Naive thymus-derived CD8-positive, alpha-beta T cell (primary cell): Measurements from ENCODE around the gene SALL3. TPM values are rescaled to one million over a fixed set of nuclear protein-coding genes. Genes with fewer than 3 reads are reported as not detected.

Experiments used
- ATAC-seq, 2 donors: fragments of 150-1000 bp; cut with Tn5 transposase in 1 of 2; sonication (Bioruptor Pico), chemical (Tn5 transposase) in 1 of 2; 1 replicate in 1 of 2; 2 replicates in 1 of 2; pipeline ENCODE4 v1.10.0; 2021; ENCODE audit warnings: mild to moderate bottlenecking in 2 of 2, moderate library complexity in 2 of 2
- POLR2A ChIA-PET: fragments of 350-600 bp; sonication (Branson Sonifier 250); formaldehyde crosslinking; loops from one replicate; lab custom pipeline; 2021; ENCODE audit warnings: antibody characterized with exemption; lab: Charles Lee
- DNase-seq, 10 donors: peaks; one replicate each; pipeline versions ENCODE4 v3.0.0 to v3.0.0-alpha.2; 2020 to 2022
- H3K27ac Mint-ChIP-seq, 10 donors: one replicate each; pipeline ENCODE4 v1.8.0; 2020 to 2022; ENCODE audit warnings: mild to moderate bottlenecking in 10 of 10, mixed read lengths in 10 of 10, moderate library complexity in 4 of 10, inconsistent platforms in 1 of 10
- H3K27me3 Mint-ChIP-seq, 5 donors: one replicate each; pipeline ENCODE4 v1.8.0; 2021 to 2022; ENCODE audit warnings: mixed read lengths in 5 of 5
- H3K36me3 Mint-ChIP-seq, 3 donors: one replicate each; pipeline ENCODE4 v1.8.0; 2020 to 2022; ENCODE audit warnings: mixed read lengths in 3 of 3, mild to moderate bottlenecking in 2 of 3, inconsistent platforms in 1 of 3
- H3K4me1 Mint-ChIP-seq, 4 donors: one replicate each; pipeline ENCODE4 v1.8.0; 2021 to 2022; ENCODE audit warnings: mixed read lengths in 4 of 4
- H3K4me3 Mint-ChIP-seq, 10 donors: one replicate each; pipeline ENCODE4 v1.8.0; 2020 to 2022; ENCODE audit warnings: mild to moderate bottlenecking in 10 of 10, mixed read lengths in 10 of 10, moderate library complexity in 6 of 10, inconsistent platforms in 1 of 10
- H3K9me3 Mint-ChIP-seq, 9 donors: one replicate each; pipeline ENCODE4 v1.8.0; 2020 to 2022; ENCODE audit warnings: mixed read lengths in 9 of 9, mild to moderate bottlenecking in 3 of 9, inconsistent platforms in 1 of 9, moderate library complexity in 1 of 9
- polyA plus RNA-seq, 3 donors: library from polyadenylated mRNA; unstranded; fragments of 300-500 nt; fragmentation: Illumina TruSeq; gene quantifications; one replicate each; pipeline ENCODE4 v1.2.3, GENCODE V29; 2021
- total RNA-seq, 8 experiments: library from RNA in 2 of 8; stranded (reverse) in 2 of 8; gene quantifications; one replicate each; pipeline ENCODE4 v1.2.3 and lab custom pipeline; 2021 to 2026

SALL3 gene
- total and polyA plus RNA-seq, 5 experiments from 2014 or later, result not detected

DNA sequence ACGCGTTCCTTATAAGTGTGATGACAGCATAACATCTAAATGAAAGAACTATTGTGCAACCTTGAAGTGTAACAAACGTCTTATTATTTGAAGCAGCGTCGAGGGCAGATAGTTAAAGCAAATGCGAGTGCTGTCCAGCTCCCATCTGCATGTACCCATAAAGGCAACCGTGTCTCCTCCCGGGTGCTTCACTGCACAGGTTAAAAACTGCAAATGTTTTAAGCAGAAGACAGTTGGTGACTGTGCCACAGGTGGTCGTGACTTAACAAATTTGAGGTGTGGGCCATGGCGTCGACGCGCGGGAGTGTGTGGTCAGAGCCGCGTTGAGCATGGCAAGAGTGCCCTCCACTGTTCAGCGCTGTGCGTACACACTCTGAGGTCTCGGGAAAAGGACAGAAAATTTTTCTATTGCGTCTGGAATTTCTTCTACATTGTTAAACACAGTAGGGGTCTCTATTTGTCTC, 6.4 kb downstream of the SALL3 start:
- peaks cover 7 to 17% (median 11%) of the 10 kb centered on the region in 4 donors for H3K4me1 Mint-ChIP-seq
- DNase-seq (no peak), ATAC-seq (no peak)
- POLR2A ChIA-PET, result no interaction called here
- peaks cover 26 to 79% (median 50%) of the 10 kb centered on the region in 5 donors for H3K27me3 Mint-ChIP-seq
- H3K4me3 Mint-ChIP-seq, result peak overlapping the region in 1 of 10 donors; percentile 13
- H3K27ac Mint-ChIP-seq, result no peak overlapping the region
- H3K9me3 Mint-ChIP-seq, result peaks cover 0 to 4% (median 0%) of the 10 kb centered on the region in 9 donors
- H3K36me3 Mint-ChIP-seq, result no peaks in the 10 kb centered on the region

DNA sequence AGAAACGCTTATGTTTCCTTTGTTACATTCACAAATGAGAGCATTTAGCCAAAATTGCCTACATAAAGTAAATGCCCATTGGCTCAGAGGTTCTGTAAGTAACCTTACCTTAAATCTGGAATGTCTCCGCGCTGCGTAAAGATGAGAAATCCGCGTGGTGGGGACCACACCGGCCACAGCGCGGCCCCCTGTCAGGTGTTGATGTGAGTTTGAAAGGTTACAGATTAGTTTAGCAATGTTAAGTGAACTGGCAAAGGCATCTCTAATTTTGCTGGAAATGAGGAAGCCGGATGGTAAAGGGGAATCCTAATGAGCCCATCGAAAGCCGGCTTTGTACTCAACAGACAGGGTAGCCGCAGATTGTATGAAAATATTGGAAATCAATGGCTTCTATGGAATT, 11.8 kb downstream of the SALL3 start:
- Mint-ChIP-seq H3K4me1 (no peaks in the 10 kb centered on the region), H3K4me3 (no peak overlapping the region), H3K9me3 (no peaks in the 10 kb centered on the region), H3K27me3 (peaks cover 0 to 31% (median 17%) of the 10 kb centered on the region in 5 donors), H3K27ac (no peak overlapping the region), H3K36me3 (no peaks in the 10 kb centered on the region)
- no peak for ATAC-seq
- no peak for DNase-seq
- POLR2A ChIA-PET, result no interaction called here

DNA sequence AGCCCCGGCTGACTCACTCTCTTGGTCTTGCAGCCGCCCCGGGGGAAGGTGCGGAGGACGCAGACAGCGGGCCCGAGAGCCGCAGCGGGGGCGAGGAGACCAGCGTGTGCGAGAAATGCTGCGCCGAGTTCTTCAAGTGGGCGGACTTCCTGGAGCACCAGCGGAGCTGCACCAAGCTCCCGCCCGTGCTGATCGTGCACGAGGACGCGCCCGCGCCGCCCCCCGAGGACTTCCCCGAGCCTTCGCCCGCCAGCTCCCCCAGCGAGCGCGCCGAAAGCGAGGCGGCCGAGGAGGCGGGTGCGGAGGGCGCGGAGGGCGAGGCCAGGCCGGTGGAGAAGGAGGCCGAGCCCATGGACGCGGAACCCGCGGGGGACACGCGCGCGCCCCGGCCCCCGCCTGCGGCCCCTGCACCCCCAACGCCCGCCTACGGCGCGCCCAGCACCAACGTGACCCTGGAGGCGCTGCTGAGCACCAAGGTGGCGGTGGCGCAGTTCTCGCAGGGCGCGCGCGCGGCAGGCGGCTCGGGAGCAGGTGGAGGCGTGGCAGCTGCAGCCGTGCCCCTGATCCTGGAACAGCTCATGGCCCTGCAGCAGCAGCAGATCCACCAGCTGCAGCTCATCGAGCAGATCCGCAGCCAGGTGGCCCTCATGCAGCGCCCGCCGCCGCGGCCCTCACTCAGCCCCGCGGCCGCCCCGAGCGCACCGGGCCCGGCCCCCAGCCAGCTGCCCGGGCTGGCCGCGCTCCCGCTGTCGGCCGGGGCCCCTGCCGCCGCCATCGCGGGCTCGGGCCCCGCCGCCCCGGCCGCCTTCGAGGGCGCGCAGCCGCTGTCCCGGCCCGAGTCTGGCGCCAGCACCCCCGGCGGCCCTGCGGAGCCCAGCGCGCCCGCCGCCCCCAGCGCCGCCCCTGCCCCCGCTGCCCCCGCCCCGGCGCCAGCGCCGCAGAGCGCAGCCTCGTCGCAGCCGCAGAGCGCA, 12.7 kb downstream of the SALL3 start:
- Mint-ChIP-seq H3K9me3 (no peaks in the 10 kb centered on the region), H3K36me3 (no peaks in the 10 kb centered on the region), H3K27ac (no peak overlapping the region), H3K27me3 (peaks cover 0 to 22% (median 12%) of the 10 kb centered on the region in 5 donors), H3K4me3 (no peak overlapping the region), H3K4me1 (no peaks in the 10 kb centered on the region)
- POLR2A ChIA-PET, result no interaction called here
- ATAC-seq (no peak), DNase-seq (no peak)

DNA sequence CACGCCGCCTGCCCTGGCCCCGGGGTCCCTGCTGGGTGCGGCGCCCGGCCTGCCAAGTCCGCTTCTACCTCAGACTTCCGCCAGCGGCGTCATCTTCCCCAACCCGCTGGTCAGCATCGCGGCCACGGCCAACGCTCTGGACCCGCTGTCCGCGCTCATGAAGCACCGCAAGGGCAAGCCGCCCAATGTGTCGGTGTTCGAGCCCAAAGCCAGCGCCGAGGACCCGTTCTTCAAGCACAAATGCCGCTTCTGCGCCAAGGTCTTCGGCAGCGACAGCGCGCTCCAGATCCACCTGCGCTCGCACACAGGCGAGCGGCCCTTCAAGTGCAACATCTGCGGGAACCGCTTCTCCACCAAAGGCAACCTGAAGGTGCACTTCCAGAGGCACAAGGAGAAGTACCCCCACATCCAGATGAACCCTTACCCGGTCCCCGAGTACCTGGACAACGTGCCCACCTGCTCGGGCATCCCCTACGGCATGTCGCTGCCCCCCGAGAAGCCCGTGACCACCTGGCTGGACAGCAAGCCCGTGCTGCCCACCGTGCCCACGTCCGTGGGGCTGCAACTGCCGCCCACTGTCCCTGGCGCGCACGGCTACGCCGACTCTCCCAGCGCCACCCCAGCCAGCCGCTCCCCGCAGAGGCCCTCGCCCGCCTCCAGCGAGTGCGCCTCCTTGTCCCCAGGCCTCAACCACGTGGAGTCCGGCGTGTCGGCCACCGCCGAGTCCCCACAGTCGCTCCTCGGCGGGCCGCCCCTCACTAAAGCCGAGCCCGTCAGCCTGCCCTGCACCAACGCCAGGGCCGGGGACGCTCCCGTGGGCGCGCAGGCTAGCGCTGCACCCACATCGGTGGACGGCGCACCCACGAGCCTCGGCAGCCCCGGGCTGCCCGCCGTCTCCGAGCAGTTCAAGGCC, 13.7 kb downstream of the SALL3 start:
- POLR2A ChIA-PET, result no interaction called here
- peaks cover 0 to 13% (median 5%) of the 10 kb centered on the region in 5 donors for H3K27me3 Mint-ChIP-seq
- no peak for DNase-seq
- no peak overlapping the region for H3K4me3 Mint-ChIP-seq
- H3K36me3 Mint-ChIP-seq, result no peaks in the 10 kb centered on the region
- no peaks in the 10 kb centered on the region for H3K9me3 Mint-ChIP-seq
- ATAC-seq, result no peak
- no peaks in the 10 kb centered on the region for H3K4me1 Mint-ChIP-seq
- H3K27ac Mint-ChIP-seq, result no peak overlapping the region

DNA sequence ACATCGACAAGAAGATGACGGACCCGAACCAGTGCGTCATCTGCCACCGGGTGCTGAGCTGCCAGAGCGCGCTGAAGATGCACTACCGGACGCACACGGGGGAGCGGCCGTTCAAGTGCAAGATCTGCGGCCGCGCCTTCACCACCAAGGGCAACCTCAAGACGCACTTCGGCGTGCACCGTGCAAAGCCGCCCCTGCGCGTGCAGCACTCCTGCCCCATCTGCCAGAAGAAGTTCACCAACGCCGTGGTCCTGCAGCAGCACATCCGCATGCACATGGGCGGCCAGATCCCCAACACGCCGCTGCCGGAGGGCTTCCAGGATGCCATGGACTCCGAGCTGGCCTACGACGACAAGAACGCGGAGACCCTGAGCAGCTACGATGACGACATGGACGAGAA, 14.4 kb downstream of the SALL3 start:
- ATAC-seq (no peak), DNase-seq (no peak)
- H3K27ac Mint-ChIP-seq, result no peak overlapping the region
- no peaks in the 10 kb centered on the region for H3K36me3 Mint-ChIP-seq
- H3K9me3 Mint-ChIP-seq, result no peaks in the 10 kb centered on the region
- H3K4me3 Mint-ChIP-seq, result no peak overlapping the region
- peaks cover 4 to 17% (median 7%) of the 10 kb centered on the region in 5 donors for H3K27me3 Mint-ChIP-seq
- H3K4me1 Mint-ChIP-seq, result no peaks in the 10 kb centered on the region
- POLR2A ChIA-PET, result no interaction called here

GRCh38 chr18:78994531-78994930, 14.9 kb downstream of the SALL3 start:
- Mint-ChIP-seq H3K4me3 (no peak overlapping the region), H3K27ac (no peak overlapping the region), H3K36me3 (no peaks in the 10 kb centered on the region), H3K4me1 (no peaks in the 10 kb centered on the region), H3K9me3 (no peaks in the 10 kb centered on the region), H3K27me3 (peaks cover 4 to 22% (median 10%) of the 10 kb centered on the region in 5 donors)
- DNase-seq, result no peak
- POLR2A ChIA-PET, result no interaction called here
- ATAC-seq, result no peak

- H3K27me3 Mint-ChIP-seq, result peaks cover 4 to 20% (median 10%) of the 10 kb centered on the region in 5 donors
- ATAC-seq, result no peak
- H3K36me3 Mint-ChIP-seq, result no peaks in the 10 kb centered on the region
- H3K4me1 Mint-ChIP-seq, result no peaks in the 10 kb centered on the region
- POLR2A ChIA-PET, result no interaction called here
- DNase-seq, result no peak
- no peak overlapping the region for H3K4me3 Mint-ChIP-seq
- H3K27ac Mint-ChIP-seq, result no peak overlapping the region
- H3K9me3 Mint-ChIP-seq, result no peaks in the 10 kb centered on the region
Measured at GRCh38 chr18:78994977-78995582, 15.5 kb downstream of the SALL3 start.

GRCh38 chr18:78995740-78996395, 16.2 kb downstream of the SALL3 start:
- H3K36me3 Mint-ChIP-seq, result no peaks in the 10 kb centered on the region
- no peaks in the 10 kb centered on the region for H3K4me1 Mint-ChIP-seq
- DNase-seq (no peak), ATAC-seq (no peak)
- POLR2A ChIA-PET, result no interaction called here
- no peak overlapping the region for H3K27ac Mint-ChIP-seq
- H3K27me3 Mint-ChIP-seq, result peaks cover 3 to 12% (median 7%) of the 10 kb centered on the region in 5 donors
- no peaks in the 10 kb centered on the region for H3K9me3 Mint-ChIP-seq
- no peak overlapping the region for H3K4me3 Mint-ChIP-seq

- ATAC-seq, result no peak
- H3K36me3 Mint-ChIP-seq, result no peaks in the 10 kb centered on the region
- POLR2A ChIA-PET, result no interaction called here
Measured at GRCh38 chr18:78996741-78997490, 17.3 kb downstream of the SALL3 start.

DNA sequence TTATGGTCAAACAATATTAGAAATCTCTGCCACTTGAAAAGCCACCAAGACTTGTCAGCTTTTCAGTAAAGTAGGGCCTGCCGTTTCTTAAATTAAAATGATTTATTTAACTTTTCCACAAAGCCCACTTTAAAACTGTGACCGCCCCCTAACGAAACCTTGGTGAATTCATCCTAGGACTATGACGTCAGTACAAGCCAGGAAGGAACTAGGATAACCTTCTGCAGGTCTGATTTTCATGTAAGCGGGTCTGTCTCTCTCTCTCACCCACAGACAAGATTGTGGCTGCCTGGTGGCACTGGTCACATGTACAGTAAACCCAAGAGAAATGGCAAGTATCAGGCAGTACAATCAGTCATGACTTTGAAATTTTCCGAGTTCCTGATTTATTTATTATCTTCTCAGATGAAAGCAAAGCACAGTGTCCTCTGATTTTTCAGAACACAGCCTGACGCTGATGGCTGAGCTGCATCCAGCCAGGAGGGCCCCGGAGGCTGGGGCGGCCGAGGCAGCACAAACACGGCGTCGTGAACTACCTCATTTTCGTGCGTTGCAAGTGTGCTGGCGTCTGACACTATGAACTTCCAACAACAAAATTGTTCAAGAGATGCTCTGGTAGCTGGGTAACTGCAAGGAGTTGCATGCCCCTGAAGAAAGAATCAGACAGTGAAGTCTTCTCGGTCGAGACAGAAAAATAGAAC, 18.9 kb downstream of the SALL3 start:
- no peak for DNase-seq
- no peak overlapping the region for H3K27ac Mint-ChIP-seq
- POLR2A ChIA-PET, result no interaction called here
- H3K27me3 Mint-ChIP-seq, result peaks cover 3 to 13% (median 9%) of the 10 kb centered on the region in 5 donors
- ATAC-seq, result no peak
- H3K4me3 Mint-ChIP-seq, result no peak overlapping the region
- no peaks in the 10 kb centered on the region for H3K9me3 Mint-ChIP-seq
- H3K36me3 Mint-ChIP-seq, result no peaks in the 10 kb centered on the region
- no peaks in the 10 kb centered on the region for H3K4me1 Mint-ChIP-seq

More at GRCh38 chr18:78996741-78997490, 17.3 kb downstream of the SALL3 start:
- Mint-ChIP-seq H3K27me3 (peaks cover 3 to 10% (median 9%) of the 10 kb centered on the region in 5 donors), H3K9me3 (no peaks in the 10 kb centered on the region), H3K4me3 (no peak overlapping the region), H3K4me1 (no peaks in the 10 kb centered on the region), H3K27ac (no peak overlapping the region)
- no peak for DNase-seq

GRCh38 chr18:78999939-79000338, 20.3 kb downstream of the SALL3 start:
- H3K4me3 Mint-ChIP-seq, result no peak overlapping the region
- no peaks in the 10 kb centered on the region for H3K9me3 Mint-ChIP-seq
- H3K36me3 Mint-ChIP-seq, result no peaks in the 10 kb centered on the region
- DNase-seq (no peak), ATAC-seq (no peak)
- H3K27ac Mint-ChIP-seq, result no peak overlapping the region
- H3K4me1 Mint-ChIP-seq, result no peaks in the 10 kb centered on the region
- POLR2A ChIA-PET, result no interaction called here
- H3K27me3 Mint-ChIP-seq, result peaks cover 4 to 13% (median 9%) of the 10 kb centered on the region in 5 donors
